A549 (cell line): ENCODE results near the gene DCAF10. TPM values are rescaled to one million over a fixed set of nuclear protein-coding genes. Genes with fewer than 3 reads are reported as not detected.

Experiments
- ATAC-seq, 2 experiments: fragments of 200-7000 bp in 1 of 2; fragments of >200 bp in 1 of 2; cut with Nextera tagmentation in 1 of 2; cut with Tn5 transposase in 1 of 2; 3 replicates each; pipeline versions ENCODE4 v1.8.0 to v1.9.1; 2018 to 2020; ENCODE audit warnings: mild to moderate bottlenecking in 1 of 2, moderate library complexity in 1 of 2
- CTCF ChIA-PET: fragments of 300-600 bp; sonication (Branson Sonifier 250); formaldehyde crosslinking; extraction: SDS; loops from one replicate; lab custom pipeline; 2021; ENCODE audit warnings: antibody characterized with exemption, inconsistent platforms; lab: Yijun Ruan, JAX
- POLR2A ChIA-PET: fragments of 350-600 bp; formaldehyde crosslinking; extraction: SDS; loops from one replicate; lab custom pipeline; 2021; ENCODE audit warnings: antibody characterized with exemption, inconsistent platforms; lab: Yijun Ruan, JAX
- DNase-seq, 2 experiments: peaks; one replicate each; pipeline versions ENCODE4 v3.0.0 to v3.0.0-alpha.2; 2011 to 2016; ENCODE audit warnings: low read depth in 1 of 2, low spot score in 1 of 2
- FAIRE-seq: peaks from 2 replicates; lab custom pipeline; 2011; peaks lifted over from hg19 to GRCh38; lab: Jason Lieb, UNC
- H3K27ac ChIP-seq, 2 experiments: fragments of >200 bp; sonication (Bioruptor Twin); formaldehyde crosslinking; 3 replicates each; pipeline ENCODE4 v1.5.1; 2016 to 2017
- H3K4me1 ChIP-seq: fragments of >200 bp; sonication (Bioruptor Twin); formaldehyde crosslinking; 3 replicates; pipeline ENCODE4 v1.6.1; 2016
- H3K4me2 ChIP-seq: fragments of >200 bp; sonication (Bioruptor Twin); formaldehyde crosslinking; 3 replicates; pipeline ENCODE4 v1.6.1; 2016
- H3K4me3 ChIP-seq: fragments of >200 bp; sonication (Bioruptor Twin); formaldehyde crosslinking; 3 replicates; pipeline ENCODE4 v1.5.1; 2016
- H3K9me3 ChIP-seq: fragments of >200 bp; sonication (Bioruptor Twin); formaldehyde crosslinking; 3 replicates; pipeline ENCODE4 v1.6.1; 2016
- BCL3 ChIP-seq: fragments of >200 bp; sonication (Bioruptor Twin); formaldehyde crosslinking; IDR thresholded peaks from 3 replicates; pipeline ENCODE4 v1.6.1; 2016
- CEBPB ChIP-seq, 2 experiments: fragments of >200 bp in 1 of 2; sonication (Bioruptor Twin) in 1 of 2; formaldehyde crosslinking in 1 of 2; IDR thresholded peaks; 2 replicates each; pipeline ENCODE4 v1.6.1; 2012 to 2016
- CHD2 ChIP-seq: fragments of 150-350 bp; IDR thresholded peaks from 2 replicates; pipeline ENCODE4 v1.6.1; 2014; ENCODE audit warnings: low read length; ENCODE audit not compliant: partially characterized antibody
- CHD4 ChIP-seq: fragments of 200-600 bp; sonication (generic); IDR thresholded peaks from 2 replicates; pipeline ENCODE4 v1.6.1; 2016; ENCODE audit warnings: antibody characterized with exemption, mild to moderate bottlenecking, borderline replicate concordance
- EHMT2 ChIP-seq: fragments of 200-600 bp; sonication (generic); IDR thresholded peaks from 2 replicates; pipeline ENCODE4 v1.6.1; 2016; ENCODE audit warnings: antibody characterized with exemption, low read depth, mild to moderate bottlenecking, moderate library complexity
- ESRRA ChIP-seq: fragments of 150-350 bp; IDR thresholded peaks from 2 replicates; pipeline ENCODE4 v1.6.1; 2014; ENCODE audit warnings: mild to moderate bottlenecking, low read length, borderline replicate concordance
- FOXS1 ChIP-seq: fragments of 250-450 bp; sonication (Bioruptor Pico); IDR thresholded peaks from 2 replicates; pipeline ENCODE4 v1.5.0; 2020; ENCODE audit warnings: mild to moderate bottlenecking, moderate library complexity
- GATA3 ChIP-seq: IDR thresholded peaks from 2 replicates; pipeline ENCODE4 v1.6.1; 2012; ENCODE audit warnings: borderline replicate concordance
- HDAC2 ChIP-seq: fragments of 200-600 bp; sonication (generic); IDR thresholded peaks from 2 replicates; pipeline ENCODE4 v1.6.1; 2016
- HES2 ChIP-seq: fragments of >200 bp; sonication (Bioruptor Twin); formaldehyde crosslinking; IDR thresholded peaks from 2 replicates; pipeline ENCODE4 v1.6.1; 2016
- HEYL ChIP-seq: fragments of 250-450 bp; sonication (Bioruptor Pico); IDR thresholded peaks from 2 replicates; pipeline ENCODE4 v1.8.0; 2021; ENCODE audit warnings: mild to moderate bottlenecking, moderate library complexity
- HOXB13 ChIP-seq: fragments of 250-450 bp; sonication (Bioruptor Pico); IDR thresholded peaks from 2 replicates; pipeline ENCODE4 v1.5.0; 2020; ENCODE audit warnings: low read depth, mild to moderate bottlenecking, moderate library complexity
- HOXB5 ChIP-seq: fragments of 250-450 bp; sonication (Bioruptor Pico); IDR thresholded peaks from 2 replicates; pipeline ENCODE4 v1.5.0; 2020; ENCODE audit warnings: mild to moderate bottlenecking, moderate library complexity
- JUN ChIP-seq, 2 experiments: fragments of >200 bp; sonication (Bioruptor Twin); formaldehyde crosslinking; IDR thresholded peaks; 2 replicates in 1 of 2; 3 replicates in 1 of 2; pipeline ENCODE4 v1.6.1; 2016 to 2017
- KDM5A ChIP-seq: fragments of 200-600 bp; sonication (generic); IDR thresholded peaks from 2 replicates; pipeline ENCODE4 v1.6.1; 2016; ENCODE audit warnings: antibody characterized with exemption, mild to moderate bottlenecking
- MAFK ChIP-seq: fragments of 450-650 bp; IDR thresholded peaks from 2 replicates; pipeline ENCODE4 v1.6.1; 2014; ENCODE audit not compliant: partially characterized antibody
- MAZ ChIP-seq: fragments of 150-350 bp; IDR thresholded peaks from 2 replicates; pipeline ENCODE4 v1.6.1; 2014; ENCODE audit warnings: antibody characterized with exemption, low read depth, low read length, borderline replicate concordance
- NFE2L2 ChIP-seq: fragments of 150-350 bp; conservative IDR thresholded peaks from 2 replicates; pipeline ENCODE4 v1.6.1; 2014; ENCODE audit warnings: low read length
- POLR2A ChIP-seq: IDR thresholded peaks from 2 replicates; pipeline ENCODE4 v1.6.1; 2012; ENCODE audit warnings: mild to moderate bottlenecking, low read length
- RARB ChIP-seq: fragments of 250-450 bp; sonication (Bioruptor Pico); IDR thresholded peaks from 2 replicates; pipeline ENCODE4 v1.8.0; 2021; ENCODE audit warnings: mild to moderate bottlenecking, moderate library complexity
- REST ChIP-seq: fragments of 200-600 bp; sonication (generic); IDR thresholded peaks from 2 replicates; pipeline ENCODE4 v1.6.1; 2016; ENCODE audit warnings: antibody characterized with exemption, mild to moderate bottlenecking, moderate library complexity
- RNF2 ChIP-seq: fragments of 200-600 bp; sonication (generic); IDR thresholded peaks from 2 replicates; pipeline ENCODE4 v1.6.1; 2016; ENCODE audit warnings: low read depth, mild to moderate bottlenecking, antibody characterized with exemption, moderate library complexity, borderline replicate concordance
- SMC3 ChIP-seq: fragments of >200 bp; sonication (Bioruptor Twin); formaldehyde crosslinking; IDR thresholded peaks from 3 replicates; pipeline ENCODE4 v1.6.1; 2018; ENCODE audit warnings: inconsistent platforms
- SREBF2 ChIP-seq: fragments of 450-650 bp; IDR thresholded peaks from 2 replicates; pipeline ENCODE4 v1.6.1; 2014; ENCODE audit warnings: mild to moderate bottlenecking, moderate library complexity
- TFCP2L1 ChIP-seq: fragments of 250-450 bp; sonication (Bioruptor Pico); IDR thresholded peaks from 2 replicates; pipeline ENCODE4 v1.5.0; 2021; ENCODE audit warnings: mild to moderate bottlenecking
- TP53 ChIP-seq: fragments of 250-450 bp; sonication (Bioruptor Pico); IDR thresholded peaks from 2 replicates; pipeline ENCODE4 v1.5.0; 2021; ENCODE audit warnings: mild to moderate bottlenecking, moderate library complexity
- ZC3H11A ChIP-seq: fragments of 450-650 bp; IDR thresholded peaks from 2 replicates; pipeline ENCODE4 v1.6.1; 2014; ENCODE audit warnings: antibody characterized with exemption, mild to moderate bottlenecking
- WGBS: methylation state at CpG from one replicate; pipeline ENCODE4 v1.1.6; 2017; ENCODE audit errors: missing lambda C conversion rate; 5-methylcytosine and 5-hydroxymethylcytosine counted together
- polyA plus RNA-seq, 4 experiments: library from polyadenylated mRNA; depleted of rRNA in 3 of 4; stranded (reverse); fragments of >200 nt; fragmentation: RNase III in 1 of 4; extraction: RNeasy Plus Mini Kit Qiagen cat#74134 plus additional on column Dnase treatment in 1 of 4; gene quantifications; 2 replicates in 3 of 4; 3 replicates in 1 of 4; pipeline ENCODE4 v1.2.3, GENCODE V29; 2011 to 2017
- TF ChIP-seq, protein P1 (sequence below): IDR thresholded peaks from 2 replicates; pipeline ENCODE4 v1.6.1; 2012
- TF ChIP-seq, protein P2 (sequence below): fragments of 150-350 bp; IDR thresholded peaks from 2 replicates; pipeline ENCODE4 v1.6.1; 2014; ENCODE audit warnings: low read depth, mild to moderate bottlenecking, low read length

The DCAF10 gene
- polyA plus RNA-seq, 2 of the 4 experiments (the other 2 are of a cell fraction): 11.5 to 25.8 TPM

GRCh38 chr9:37836386-37836785 lies 35.8 kb downstream of the DCAF10 start:
- H3K4me1 ChIP-seq: peaks cover 13% of the 10 kb centered on the region
- WGBS: 92% methylated on average over 2 of the region's 2 CpGs
- ATAC-seq: no peak
- CTCF ChIA-PET: no interaction called here
- no peak overlapping the region for H3K4me2 ChIP-seq
- H3K4me3 ChIP-seq: no peak overlapping the region
- no peaks in the 10 kb centered on the region for H3K9me3 ChIP-seq
- TF ChIP-seq CEBPB (IDR thresholded peaks at IDR 0.05): no peak
- TF ChIP-seq CHD4: no peak
- TF ChIP-seq JUN (IDR thresholded peaks at IDR 0.05): no peak
- no peak for TF ChIP-seq SMC3
- no peak for TF ChIP-seq EHMT2
- TF ChIP-seq HES2: no peak
- TF ChIP-seq, protein P1, sequence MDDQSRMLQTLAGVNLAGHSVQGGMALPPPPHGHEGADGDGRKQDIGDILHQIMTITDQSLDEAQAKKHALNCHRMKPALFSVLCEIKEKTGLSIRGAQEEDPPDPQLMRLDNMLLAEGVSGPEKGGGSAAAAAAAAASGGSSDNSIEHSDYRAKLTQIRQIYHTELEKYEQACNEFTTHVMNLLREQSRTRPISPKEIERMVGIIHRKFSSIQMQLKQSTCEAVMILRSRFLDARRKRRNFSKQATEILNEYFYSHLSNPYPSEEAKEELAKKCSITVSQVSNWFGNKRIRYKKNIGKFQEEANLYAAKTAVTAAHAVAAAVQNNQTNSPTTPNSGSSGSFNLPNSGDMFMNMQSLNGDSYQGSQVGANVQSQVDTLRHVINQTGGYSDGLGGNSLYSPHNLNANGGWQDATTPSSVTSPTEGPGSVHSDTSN: no peak
- TF ChIP-seq KDM5A: no peak
- TF ChIP-seq ZC3H11A: no peak
- no peak for TF ChIP-seq MAZ
- TF ChIP-seq TFCP2L1 (CRISPR knock-in tag): no peak
- POLR2A ChIA-PET: no interaction called here
- H3K27ac ChIP-seq: no peak overlapping the region
- no peak for FAIRE-seq
- no peak for DNase-seq

DNA sequence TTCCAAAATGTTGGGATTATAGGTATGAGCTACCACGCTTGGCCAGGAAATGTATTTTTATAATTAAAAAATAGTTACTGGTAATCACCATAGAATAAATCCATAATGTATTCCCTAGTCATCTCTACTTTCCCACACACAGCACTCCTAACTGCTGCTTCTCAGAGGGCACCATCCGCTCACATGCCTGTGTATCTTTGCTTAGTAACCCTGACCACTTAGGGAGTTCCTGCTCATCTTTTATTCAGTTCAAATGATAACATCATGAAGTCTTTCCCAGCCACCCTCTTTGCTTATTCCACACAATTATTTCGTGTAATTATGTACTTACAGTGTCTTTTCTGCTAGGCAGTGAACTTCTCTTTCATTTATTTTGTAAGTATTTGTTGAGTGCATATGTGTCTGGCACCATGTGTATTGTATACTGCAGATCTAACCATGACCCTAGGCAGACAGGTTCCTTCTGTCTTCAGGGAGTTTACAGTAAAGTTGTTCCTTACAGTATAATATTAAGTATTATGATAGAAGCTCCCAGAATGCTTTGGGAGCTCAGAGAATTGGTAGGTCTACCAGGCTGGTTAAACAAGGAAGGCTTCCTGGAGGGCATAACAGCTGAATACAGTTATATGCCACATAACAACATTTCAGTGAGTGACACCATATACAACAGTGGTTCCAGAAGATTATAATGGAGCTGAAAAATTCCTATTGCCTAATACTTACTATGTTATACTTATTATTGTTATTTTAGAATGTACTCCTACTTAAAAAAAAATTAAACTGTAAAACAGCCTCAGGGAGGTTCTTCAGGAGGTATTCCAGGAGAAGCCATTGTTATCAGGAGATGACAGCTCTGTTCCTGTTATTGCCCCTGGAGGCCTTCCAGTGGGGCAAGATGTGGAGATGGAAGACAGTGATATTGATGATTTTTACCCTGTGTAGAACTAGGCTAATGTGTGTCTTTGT lies 39.2 kb downstream of the DCAF10 start:
- ChIA-PET POLR2A (interaction anchor here (2.5 kb wide), 1 partner anchor 55 kb away, joined by 6 read pairs; the partner anchor contains the start of gene EXOSC3), CTCF (interaction anchor here (1.2 to 2.0 kb wide), 4 partner anchors 20 to 29 kb away, joined by 3 to 5 read pairs (median 3); no protein-coding TSS in a partner anchor)
- peaks cover 13% of the 10 kb centered on the region for H3K4me1 ChIP-seq
- no peak for DNase-seq
- no peak overlapping the region for H3K4me3 ChIP-seq
- H3K9me3 ChIP-seq: no peaks in the 10 kb centered on the region
- FAIRE-seq: no peak
- ATAC-seq: 0 out of 6 replicates have a peak, but pooled peaks of 1 of the 2 experiments have one; percentile 29
- TF ChIP-seq HDAC2: no peak
- no peak for TF ChIP-seq HEYL (CRISPR knock-in tag)
- TF ChIP-seq NFE2L2: no peak
- no peak for TF ChIP-seq REST
- no peak for TF ChIP-seq MAFK
- TF ChIP-seq ESRRA: no peak
- TF ChIP-seq EHMT2: no peak
- TF ChIP-seq GATA3: no peak
- TF ChIP-seq HOXB13 (CRISPR knock-in tag): no peak
- no peak for TF ChIP-seq POLR2A
- no peak for TF ChIP-seq FOXS1 (CRISPR knock-in tag)
- TF ChIP-seq TP53 (CRISPR knock-in tag): no peak
- TF ChIP-seq RARB (CRISPR knock-in tag): no peak
- TF ChIP-seq, protein P2, sequence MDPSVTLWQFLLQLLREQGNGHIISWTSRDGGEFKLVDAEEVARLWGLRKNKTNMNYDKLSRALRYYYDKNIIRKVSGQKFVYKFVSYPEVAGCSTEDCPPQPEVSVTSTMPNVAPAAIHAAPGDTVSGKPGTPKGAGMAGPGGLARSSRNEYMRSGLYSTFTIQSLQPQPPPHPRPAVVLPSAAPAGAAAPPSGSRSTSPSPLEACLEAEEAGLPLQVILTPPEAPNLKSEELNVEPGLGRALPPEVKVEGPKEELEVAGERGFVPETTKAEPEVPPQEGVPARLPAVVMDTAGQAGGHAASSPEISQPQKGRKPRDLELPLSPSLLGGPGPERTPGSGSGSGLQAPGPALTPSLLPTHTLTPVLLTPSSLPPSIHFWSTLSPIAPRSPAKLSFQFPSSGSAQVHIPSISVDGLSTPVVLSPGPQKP: no peak
- no peak for TF ChIP-seq BCL3
- no peak for TF ChIP-seq SREBF2
- TF ChIP-seq HOXB5 (CRISPR knock-in tag): no peak
- TF ChIP-seq RNF2: no peak
- no peak for TF ChIP-seq CHD2
- TF ChIP-seq HES2: no peak
- WGBS: 92% methylated on average over 3 of the region's 3 CpGs
- H3K27ac ChIP-seq: no peak overlapping the region
- peak overlapping the region; percentile 16; the same call in 2 of the 3 replicates for H3K4me2 ChIP-seq
